ENCODE results near the gene GALNT10. TPM values are rescaled to one million over a fixed set of nuclear protein-coding genes. Genes with fewer than 3 reads are reported as not detected.

Gene GALNT10
- polyA plus RNA-seq, 2 of the 4 experiments (the other 2 are of a cell fraction): 110 to 156 TPM

- 97% methylated on average over 3 of the region's 3 CpGs for WGBS (ENCODE audit: missing lambda C conversion rate)
- POLR2A ChIA-PET: no interaction called here
- CTCF ChIA-PET: no interaction called here
- H3K4me3 ChIP-seq: no peak overlapping the region
- H3K9me3 ChIP-seq: no peaks in the 10 kb centered on the region
- peaks cover 19% of the 10 kb centered on the region; the same call in 1 of the 3 replicates for H3K4me1 ChIP-seq
- TF ChIP-seq FOSB (CRISPR knock-in tag; IDR thresholded peaks at IDR 0.05) (no peak), ATOH8 (CRISPR knock-in tag; IDR thresholded peaks at IDR 0.05; ENCODE audit: low read depth) (no peak), TFCP2L1 (CRISPR knock-in tag; IDR thresholded peaks at IDR 0.05) (no peak), REST (IDR thresholded peaks at IDR 0.05) (no peak), SREBF2 (IDR thresholded peaks at IDR 0.05) (no peak), RNF2 (IDR thresholded peaks at IDR 0.05; ENCODE audit: borderline replicate concordance, low read depth) (no peak), E2F6 (IDR thresholded peaks at IDR 0.05; ENCODE audit: borderline replicate concordance, low read depth) (no peak), RCOR1 (IDR thresholded peaks at IDR 0.05; ENCODE audit: low read depth, low read length) (no peak), CTCF (IDR thresholded peaks at IDR 0.05) (no peak), ZFP36 (IDR thresholded peaks at IDR 0.05; ENCODE audit: borderline replicate concordance, partially characterized antibody) (no peak), RFX5 (IDR thresholded peaks at IDR 0.05) (no peak), POLR2A (IDR thresholded peaks at IDR 0.05; ENCODE audit: low read length) (no peak), EHMT2 (IDR thresholded peaks at IDR 0.05; ENCODE audit: low read depth) (no peak), ZNF302 (CRISPR knock-in tag; IDR thresholded peaks at IDR 0.05) (no peak), MYC (IDR thresholded peaks at IDR 0.05; ENCODE audit: borderline replicate concordance, low read length) (no peak), BHLHE40 (IDR thresholded peaks at IDR 0.05; ENCODE audit: low read depth, low read length) (no peak), MAX (IDR thresholded peaks at IDR 0.05) (no peak), ELK1 (IDR thresholded peaks at IDR 0.05; ENCODE audit: low read depth, low read length) (no peak), CBX2 (IDR thresholded peaks at IDR 0.05; ENCODE audit: borderline replicate concordance, low read depth) (no peak), FOXS1 (CRISPR knock-in tag; IDR thresholded peaks at IDR 0.05) (no peak)
- no peak overlapping the region for H3K27ac ChIP-seq
- no peak overlapping the region for H3K4me2 ChIP-seq
- DNase-seq (ENCODE audit: low read depth in 1 of 2, low spot score in 1 of 2) (no peak), FAIRE-seq (no peak), ATAC-seq (no peak; a peak in 1 of 6 replicates)
Observed at GRCh38 chr5:154234551-154234950, 44.0 kb downstream of the GALNT10 start.
